ENCODE measurements around the gene ACER3.

GRCh38 chr11:77036398-77036797, 175.7 kb downstream of the ACER3 start:
- TF ChIP-seq PKNOX1 (IDR thresholded peaks at IDR 0.05) (no peak), FOXA1 (IDR thresholded peaks at IDR 0.05) (no peak), TARDBP (IDR thresholded peaks at IDR 0.05) (no peak)

Measured in HEK293T (cell line).